Neuronal stem cell (in vitro differentiated cells): Measurements from ENCODE around the gene ALLC.
A peak's percentile ranks its signal among the peaks of the same experiment; 100 is the strongest.

Experiments
- DNase-seq: peaks from one replicate; pipeline ENCODE4 v3.0.0-alpha.2; 2013; ENCODE audit warnings: low spot score
- H2AFZ ChIP-seq: one replicate; pipeline ENCODE4 v1.6.1; 2013; ENCODE audit warnings: mild to moderate bottlenecking, low read length, inconsistent platforms
- H2AK5ac ChIP-seq: 2 replicates; pipeline ENCODE4 v1.6.1; 2013; ENCODE audit warnings: low read depth, mild to moderate bottlenecking, inconsistent platforms, low read length, moderate library complexity, mixed read lengths
- H2BK120ac ChIP-seq: 2 replicates; pipeline ENCODE4 v1.6.1; 2013; ENCODE audit warnings: low read depth, mild to moderate bottlenecking, inconsistent platforms, low read length, moderate library complexity, mixed read lengths
- H2BK12ac ChIP-seq: one replicate; pipeline ENCODE4 v1.6.1; 2013; ENCODE audit warnings: low read length, inconsistent platforms
- H2BK15ac ChIP-seq: 2 replicates; pipeline ENCODE4 v1.6.1; 2013; ENCODE audit warnings: mild to moderate bottlenecking, low read length, inconsistent platforms, mixed read lengths
- H2BK5ac ChIP-seq: one replicate; pipeline ENCODE4 v1.6.1; 2013; ENCODE audit warnings: inconsistent platforms, mild to moderate bottlenecking, low read length, moderate library complexity
- H3K14ac ChIP-seq: one replicate; pipeline ENCODE4 v1.6.1; 2013; ENCODE audit warnings: low read length, inconsistent platforms
- H3K18ac ChIP-seq: 2 replicates; pipeline ENCODE4 v1.6.1; 2013; ENCODE audit warnings: low read length, inconsistent platforms
- H3K23ac ChIP-seq: 2 replicates; pipeline ENCODE4 v1.6.1; 2013; ENCODE audit warnings: low read depth, mild to moderate bottlenecking, mixed read lengths, low read length, inconsistent platforms; ENCODE audit not compliant: poor library complexity
- H3K27ac ChIP-seq: replicated peaks from 3 replicates; pipeline ENCODE4 v1.5.1; 2013; ENCODE audit warnings: low read length, inconsistent platforms
- H3K27me3 ChIP-seq, 3 experiments: 2 replicates each; pipeline ENCODE4 v1.6.1; 2013; ENCODE audit warnings: low read length in 3 of 3, mild to moderate bottlenecking in 2 of 3, inconsistent platforms in 1 of 3, low read depth in 1 of 3, mixed read lengths in 1 of 3, moderate library complexity in 1 of 3; ENCODE audit not compliant: control insufficient read depth in 3 of 3, insufficient read depth in 3 of 3
- H3K36me3 ChIP-seq, 2 donors: replicated peaks in 1 of 2; 2 replicates each; pipeline ENCODE4 v1.6.1; 2013; ENCODE audit warnings: low read length in 2 of 2; ENCODE audit not compliant: control insufficient read depth in 2 of 2, insufficient read depth in 2 of 2
- H3K4ac ChIP-seq: 2 replicates; pipeline ENCODE4 v1.6.1; 2013; ENCODE audit warnings: inconsistent platforms, mild to moderate bottlenecking, low read length, moderate library complexity
- H3K4me1 ChIP-seq, 2 donors: 1 replicate in 1 of 2; 2 replicates in 1 of 2; pipeline ENCODE4 v1.6.1; 2013; ENCODE audit warnings: low read length in 2 of 2, low read depth in 1 of 2; ENCODE audit not compliant: control insufficient read depth in 2 of 2, insufficient read depth in 1 of 2
- H3K4me2 ChIP-seq: one replicate; pipeline ENCODE4 v1.6.1; 2013; ENCODE audit warnings: mild to moderate bottlenecking, low read length, inconsistent platforms; ENCODE audit not compliant: insufficient read depth, poor library complexity, severe bottlenecking
- H3K4me3 ChIP-seq, 2 donors: 2 replicates each; pipeline ENCODE4 v1.5.1; 2013; ENCODE audit warnings: low read length in 2 of 2, mild to moderate bottlenecking in 2 of 2, inconsistent platforms in 1 of 2, moderate library complexity in 1 of 2
- H3K79me1 ChIP-seq: one replicate; pipeline ENCODE4 v1.6.1; 2013; ENCODE audit warnings: low read depth, mild to moderate bottlenecking, inconsistent platforms, low read length, moderate library complexity
- H3K9ac ChIP-seq: one replicate; pipeline ENCODE4 v1.6.1; 2013; ENCODE audit warnings: mild to moderate bottlenecking, low read depth, low read length, inconsistent platforms; ENCODE audit not compliant: poor library complexity
- H3K9me3 ChIP-seq, 2 donors: replicated peaks in 1 of 2; 2 replicates each; pipeline versions ENCODE3 to v1.6.1; 2013; ENCODE audit warnings: low read length in 2 of 2, mild to moderate bottlenecking in 2 of 2, inconsistent platforms in 1 of 2, low read depth in 1 of 2, mixed read lengths in 1 of 2, moderate library complexity in 1 of 2; ENCODE audit not compliant: control insufficient read depth in 2 of 2, insufficient read depth in 1 of 2
- H4K8ac ChIP-seq: one replicate; pipeline ENCODE4 v1.6.1; 2013; ENCODE audit warnings: low read depth, mild to moderate bottlenecking, inconsistent platforms, low read length, moderate library complexity
- H4K91ac ChIP-seq: one replicate; pipeline ENCODE4 v1.6.1; 2013; ENCODE audit warnings: low read length, low read depth, mild to moderate bottlenecking, inconsistent platforms; ENCODE audit not compliant: poor library complexity
- WGBS, 2 donors: extraction: QIAGEN DNeasy Blood & Tissue Kit; methylation state at CpG; one replicate each; pipeline ENCODE4 v1.1.7; 2013; ENCODE audit warnings: missing lambda C conversion rate in 2 of 2, mixed read lengths in 1 of 2; ENCODE audit not compliant: insufficient read length in 2 of 2, insufficient replicate concordance in 1 of 2; ENCODE audit errors: extremely low coverage in 2 of 2; 5-methylcytosine and 5-hydroxymethylcytosine counted together

The ALLC gene

GRCh38 chr2:3728104-3729054, 70.4 kb downstream of the ALLC start:
- no peak overlapping the region for H3K9ac ChIP-seq
- no peak overlapping the region for H4K8ac ChIP-seq
- no CpG with 5 or more reads among the region's 22 CpGs for WGBS, 2 donors
- H3K27me3 ChIP-seq, result peaks cover 0 to 9% (median 0%) of the 10 kb centered on the region in 3 experiments
- no peak overlapping the region for H3K27ac ChIP-seq
- H2BK120ac ChIP-seq, result no peak overlapping the region
- H2AK5ac ChIP-seq, result no peak overlapping the region
- no peak overlapping the region for H2BK12ac ChIP-seq
- no peak overlapping the region for H3K14ac ChIP-seq
- peaks cover 0 to 6% of the 10 kb centered on the region in 2 donors for H3K4me1 ChIP-seq
- no peaks in the 10 kb centered on the region for H3K79me1 ChIP-seq
- H3K36me3 ChIP-seq, result no peaks in the 10 kb centered on the region
- H2BK15ac ChIP-seq, result no peak overlapping the region
- H3K4me2 ChIP-seq, result no peak overlapping the region
- H3K4me3 ChIP-seq, result no peak overlapping the region
- H3K18ac ChIP-seq, result peak overlapping the region; percentile 90
- no peaks in the 10 kb centered on the region for H3K9me3 ChIP-seq
- peak; percentile 41 for DNase-seq
- no peak overlapping the region for H3K23ac ChIP-seq
- H4K91ac ChIP-seq, result no peak overlapping the region
- H3K4ac ChIP-seq, result no peak overlapping the region
- H2BK5ac ChIP-seq, result no peak overlapping the region
- H2AFZ ChIP-seq, result peak overlapping the region; percentile 85

GRCh38 chr2:3729055-3729448, 71.1 kb downstream of the ALLC start:
- Histone ChIP-seq H3K4me1 (peaks cover 0 to 6% of the 10 kb centered on the region in 2 donors), H3K27ac (no peak overlapping the region)
- no peak for DNase-seq

GRCh38 chr2:3729786-3730185, 71.8 kb downstream of the ALLC start:
- Histone ChIP-seq H3K18ac (peak overlapping the region; percentile 58), H2AFZ (no peak overlapping the region), H3K36me3 (no peaks in the 10 kb centered on the region), H4K8ac (no peak overlapping the region), H3K4ac (no peak overlapping the region), H2BK120ac (peak overlapping the region; percentile 6), H2BK15ac (peak overlapping the region; percentile 40), H3K4me1 (peaks cover 0 to 6% of the 10 kb centered on the region in 2 donors), H2AK5ac (no peak overlapping the region), H2BK5ac (no peak overlapping the region), H3K79me1 (no peaks in the 10 kb centered on the region), H3K14ac (no peak overlapping the region), H3K27me3 (peaks cover 0 to 9% (median 0%) of the 10 kb centered on the region in 3 experiments), H2BK12ac (no peak overlapping the region), H3K9ac (no peak overlapping the region), H3K4me2 (no peak overlapping the region), H4K91ac (no peak overlapping the region), H3K9me3 (no peaks in the 10 kb centered on the region), H3K27ac (no peak overlapping the region), H3K23ac (no peak overlapping the region), H3K4me3 (no peak overlapping the region)
- DNase-seq, result no peak
- WGBS, 2 donors, result no CpG with 5 or more reads among the region's 9 CpGs

More at GRCh38 chr2:3729055-3729448, 71.1 kb downstream of the ALLC start:
- no peaks in the 10 kb centered on the region for H3K79me1 ChIP-seq
- H3K9me3 ChIP-seq, result no peaks in the 10 kb centered on the region
- H2BK12ac ChIP-seq, result no peak overlapping the region
- no peak overlapping the region for H3K4me2 ChIP-seq
- H2BK15ac ChIP-seq, result no peak overlapping the region
- H4K91ac ChIP-seq, result no peak overlapping the region
- H2AK5ac ChIP-seq, result no peak overlapping the region
- no CpG with 5 or more reads among the region's 8 CpGs for WGBS, 2 donors
- peak overlapping the region; percentile 12 for H2AFZ ChIP-seq
- H3K23ac ChIP-seq, result no peak overlapping the region
- H3K36me3 ChIP-seq, result no peaks in the 10 kb centered on the region
- H3K14ac ChIP-seq, result no peak overlapping the region
- H3K18ac ChIP-seq, result no peak overlapping the region
- peaks cover 0 to 9% (median 0%) of the 10 kb centered on the region in 3 experiments for H3K27me3 ChIP-seq
- no peak overlapping the region for H4K8ac ChIP-seq
- no peak overlapping the region for H2BK120ac ChIP-seq
- no peak overlapping the region for H3K4me3 ChIP-seq
- no peak overlapping the region for H2BK5ac ChIP-seq
- H3K9ac ChIP-seq, result no peak overlapping the region
- H3K4ac ChIP-seq, result no peak overlapping the region

- DNase-seq, result no peak
- H3K4me3 ChIP-seq, result no peak overlapping the region
- peaks cover 0 to 9% (median 0%) of the 10 kb centered on the region in 3 experiments for H3K27me3 ChIP-seq
- no peak overlapping the region for H2BK5ac ChIP-seq
- H3K9ac ChIP-seq, result no peak overlapping the region
- no peak overlapping the region for H3K23ac ChIP-seq
- H3K36me3 ChIP-seq, result no peaks in the 10 kb centered on the region
- no peak overlapping the region for H2BK15ac ChIP-seq
- no peaks in the 10 kb centered on the region for H3K79me1 ChIP-seq
- H4K8ac ChIP-seq, result no peak overlapping the region
- peaks cover 0 to 6% of the 10 kb centered on the region in 2 donors for H3K4me1 ChIP-seq
- no peak overlapping the region for H3K18ac ChIP-seq
- H3K4me2 ChIP-seq, result no peak overlapping the region
- no peaks in the 10 kb centered on the region for H3K9me3 ChIP-seq
- H4K91ac ChIP-seq, result no peak overlapping the region
- H3K4ac ChIP-seq, result no peak overlapping the region
- H2AFZ ChIP-seq, result no peak overlapping the region
- H3K27ac ChIP-seq, result no peak overlapping the region
- no peak overlapping the region for H2AK5ac ChIP-seq
- no peak overlapping the region for H2BK12ac ChIP-seq
- H3K14ac ChIP-seq, result no peak overlapping the region
- WGBS, 2 donors, result no CpG with 5 or more reads among the region's 8 CpGs
- H2BK120ac ChIP-seq, result no peak overlapping the region
These were observed 72.6 kb downstream of the ALLC start for GRCh38 chr2:3730646-3731045.
